Keratinocyte (primary cell): ENCODE results near the gene TAF6. TPM values are rescaled to one million over a fixed set of nuclear protein-coding genes. Genes with fewer than 3 reads are reported as not detected.

Experiments
- DNase-seq: peaks from one replicate; pipeline ENCODE4 v3.0.0-alpha.2; 2011; ENCODE audit warnings: low read depth, missing footprints, low spot score
- FAIRE-seq: peaks from 2 replicates; lab custom pipeline; 2011; peaks lifted over from hg19 to GRCh38; lab: Jason Lieb, UNC
- H2AFZ ChIP-seq: 2 replicates; pipeline ENCODE4 v1.6.0; 2012; ENCODE audit warnings: low read length, control low read depth, inconsistent platforms; ENCODE audit not compliant: control insufficient read depth
- H3K27ac ChIP-seq: 2 replicates; pipeline ENCODE4 v1.5.1; 2011; ENCODE audit warnings: low read length; ENCODE audit not compliant: control insufficient read depth, insufficient read depth
- H3K27me3 ChIP-seq: 3 replicates; pipeline ENCODE4 v1.6.0; 2011; ENCODE audit warnings: low read length; ENCODE audit not compliant: control insufficient read depth, insufficient read depth; ENCODE audit errors: extremely low read depth
- H3K36me3 ChIP-seq, 2 experiments: 2 replicates in 1 of 2; 3 replicates in 1 of 2; pipeline ENCODE4 v1.5.1; 2011; ENCODE audit warnings: low read length in 2 of 2, mild to moderate bottlenecking in 1 of 2; ENCODE audit not compliant: control insufficient read depth in 2 of 2, insufficient read depth in 2 of 2; ENCODE audit errors: extremely low read depth in 1 of 2
- H3K4me1 ChIP-seq: 3 replicates; pipeline ENCODE4 v1.5.1; 2011; ENCODE audit warnings: low read length; ENCODE audit not compliant: control insufficient read depth, insufficient read depth; ENCODE audit errors: extremely low read depth
- H3K4me2 ChIP-seq: 3 replicates; pipeline ENCODE4 v1.6.0; 2011; ENCODE audit warnings: low read depth, low read length; ENCODE audit not compliant: control insufficient read depth, insufficient read depth; ENCODE audit errors: extremely low read depth
- H3K4me3 ChIP-seq, 3 experiments: fragments of 200-600 bp in 1 of 3; sonication (generic) in 1 of 3; 2 replicates in 2 of 3; 3 replicates in 1 of 3; pipeline ENCODE4 v1.5.1; 2011 to 2016; ENCODE audit warnings: low read length in 3 of 3, mild to moderate bottlenecking in 3 of 3, control low read depth in 2 of 3, inconsistent platforms in 1 of 3, low read depth in 1 of 3, mixed read lengths in 1 of 3, mixed run types in 1 of 3, moderate library complexity in 1 of 3; ENCODE audit not compliant: control insufficient read depth in 2 of 3, insufficient read depth in 2 of 3; ENCODE audit errors: extremely low read depth in 1 of 3
- H3K79me2 ChIP-seq: 2 replicates; pipeline ENCODE4 v1.6.0; 2012; ENCODE audit warnings: low read length; ENCODE audit not compliant: control insufficient read depth, insufficient read depth
- H3K9ac ChIP-seq: 3 replicates; pipeline ENCODE4 v1.6.0; 2011; ENCODE audit warnings: low read length; ENCODE audit not compliant: control insufficient read depth, insufficient read depth; ENCODE audit errors: extremely low read depth
- H3K9me1 ChIP-seq: 3 replicates; pipeline ENCODE4 v1.6.0; 2011; ENCODE audit warnings: low read length; ENCODE audit not compliant: control insufficient read depth, insufficient read depth; ENCODE audit errors: extremely low read depth
- H3K9me3 ChIP-seq: 2 replicates; pipeline ENCODE4 v1.5.1; 2012; ENCODE audit warnings: low read depth, low read length; ENCODE audit not compliant: control insufficient read depth
- H4K20me1 ChIP-seq: 3 replicates; pipeline ENCODE4 v1.6.0; 2011; ENCODE audit warnings: low read length; ENCODE audit not compliant: control insufficient read depth, insufficient read depth; ENCODE audit errors: extremely low read depth
- CTCF ChIP-seq, 3 experiments: IDR thresholded peaks in 1 of 3; conservative IDR thresholded peaks in 1 of 3; optimal IDR thresholded peaks in 1 of 3; 2 replicates in 2 of 3; 3 replicates in 1 of 3; pipeline versions ENCODE3 to v1.5.1; 2011; ENCODE audit warnings: low read length in 3 of 3, mild to moderate bottlenecking in 3 of 3, moderate library complexity in 2 of 3, control low read depth in 1 of 3, inconsistent platforms in 1 of 3; ENCODE audit not compliant: insufficient read depth in 2 of 3; ENCODE audit errors: extremely low read depth in 1 of 3
- EZH2 ChIP-seq: IDR thresholded peaks from one replicate; pipeline ENCODE4 v1.6.1; 2012; ENCODE audit warnings: inconsistent platforms, mild to moderate bottlenecking, low read length, moderate library complexity
- dilution Hi-C: fragments of 300-500 bp; cut with MboI; formaldehyde crosslinking; loops from one replicate; pipeline ENCODE4 v1.7.0; 2020; ENCODE audit warnings: low sequenced_read_pairs; ENCODE audit not compliant: extremely low pct_ligation_motif_present
- polyA plus RNA-seq, 5 experiments: library from polyadenylated mRNA; depleted of rRNA in 3 of 5; stranded (reverse) in 3 of 5; stranded (forward) in 1 of 5; unstranded in 1 of 5; fragments of >200 nt; gene quantifications; 1 replicate in 1 of 5; 2 replicates in 3 of 5; 3 replicates in 1 of 5; pipeline versions ENCODE4 v1.2.1 to v1.2.3, GENCODE V29; 2011 to 2012; ENCODE audit warnings: missing spikeins in 2 of 5, low read depth in 1 of 5, low replicate concordance in 1 of 5

Gene TAF6
- polyA plus RNA-seq, 1 donor (not counting 4 experiments of a cell fraction or from before 2014, with no cell fraction given) = 7.6 TPM

- dilution Hi-C loops = no loop called here
- no peaks in the 10 kb centered on the region for H4K20me1 ChIP-seq
- H3K4me2 ChIP-seq = no peak overlapping the region
- no peaks in the 10 kb centered on the region for H3K4me1 ChIP-seq
- no peak for TF ChIP-seq CTCF (optimal IDR thresholded peaks at IDR 0.05 in 1 of 3, IDR thresholded peaks at IDR 0.05 in 1 of 3, conservative IDR thresholded peaks at IDR 0.05 in 1 of 3; ENCODE audit: extremely low read depth in 1 of 3, insufficient read depth in 2 of 3, low read length in 3 of 3)
- no peak for TF ChIP-seq EZH2
- peaks cover 6% of the 10 kb centered on the region for H3K9me3 ChIP-seq
- no peak overlapping the region for H2AFZ ChIP-seq
- H3K27me3 ChIP-seq = no peaks in the 10 kb centered on the region
- DNase-seq (no peak), FAIRE-seq (no peak)
- peaks cover 16 to 17% of the 10 kb centered on the region in 2 experiments for H3K36me3 ChIP-seq
- H3K79me2 ChIP-seq = no peaks in the 10 kb centered on the region
- no peak overlapping the region for H3K9ac ChIP-seq
- no peak overlapping the region for H3K4me3 ChIP-seq
- H3K27ac ChIP-seq = no peak overlapping the region
- no peaks in the 10 kb centered on the region for H3K9me1 ChIP-seq
Measured at GRCh38 chr7:100065452-100066186, 53.5 kb downstream of the TAF6 start.

GRCh38 chr7:100064162-100064561 is 55.0 kb downstream of the TAF6 start:
- Histone ChIP-seq H2AFZ (no peak overlapping the region), H3K27me3 (no peaks in the 10 kb centered on the region), H3K4me3 (no peak overlapping the region), H3K36me3 (peaks cover 7 to 8% of the 10 kb centered on the region in 2 experiments), H3K79me2 (no peaks in the 10 kb centered on the region), H4K20me1 (no peaks in the 10 kb centered on the region), H3K9me1 (no peaks in the 10 kb centered on the region), H3K4me1 (no peaks in the 10 kb centered on the region), H3K9me3 (no peaks in the 10 kb centered on the region), H3K4me2 (no peak overlapping the region), H3K9ac (no peak overlapping the region), H3K27ac (no peak overlapping the region)
- TF ChIP-seq CTCF (optimal IDR thresholded peaks at IDR 0.05 in 1 of 3, IDR thresholded peaks at IDR 0.05 in 1 of 3, conservative IDR thresholded peaks at IDR 0.05 in 1 of 3; ENCODE audit: extremely low read depth in 1 of 3, insufficient read depth in 2 of 3, low read length in 3 of 3) (no peak), EZH2 (no peak)
- dilution Hi-C loops = no loop called here
- DNase-seq (no peak), FAIRE-seq (no peak)
